Measurements from ENCODE around the gene PTPN11.

- TF ChIP-seq CTCF (IDR thresholded peaks at IDR 0.05; ENCODE audit: low read depth, low read length) = no peak
- TF ChIP-seq POLR2A (IDR thresholded peaks at IDR 0.05; ENCODE audit: extremely low read depth, insufficient read length) = no peak
- TF ChIP-seq MAX (IDR thresholded peaks at IDR 0.05; ENCODE audit: low read depth, low read length) = no peak
- no peak for TF ChIP-seq MYC (IDR thresholded peaks at IDR 0.05; ENCODE audit: low read depth, low read length)
Measured at GRCh38 chr12:112533528-112533927, 114.8 kb downstream of the PTPN11 start.
